Urinary bladder (tissue), 4 donors: ENCODE results near the gene FOXN1. TPM values are rescaled to one million over a fixed set of nuclear protein-coding genes. Genes with fewer than 3 reads are reported as not detected.

Experiments used
- DNase-seq: peaks from one replicate; pipeline ENCODE4 v3.0.0-alpha.2; 2015; ENCODE audit errors: extremely low spot score
- H3K27ac ChIP-seq: one replicate; pipeline ENCODE4 v1.5.1; 2013; ENCODE audit warnings: low read depth, mild to moderate bottlenecking, moderate library complexity
- H3K36me3 ChIP-seq: one replicate; pipeline ENCODE4 v1.6.1; 2013; ENCODE audit warnings: mild to moderate bottlenecking, moderate library complexity; ENCODE audit not compliant: insufficient read depth
- H3K4me1 ChIP-seq: one replicate; pipeline ENCODE4 v1.6.1; 2013; ENCODE audit warnings: mild to moderate bottlenecking, moderate library complexity; ENCODE audit not compliant: insufficient read depth
- H3K4me3 ChIP-seq: one replicate; pipeline ENCODE4 v1.5.1; 2013; ENCODE audit warnings: low read depth, low read length
- WGBS: extraction: QIAGEN DNeasy Blood & Tissue Kit; methylation state at CpG from one replicate; pipeline ENCODE4 v1.1.7; 2013; 5-methylcytosine and 5-hydroxymethylcytosine counted together
- polyA plus RNA-seq: library from polyadenylated mRNA; stranded (reverse); fragments of 200-250 nt; gene quantifications from one replicate; pipeline ENCODE4 v1.2.3, GENCODE V29; 2013
- total RNA-seq: library from RNA; depleted of rRNA; stranded (reverse); fragments of >200 nt; gene quantifications from one replicate; pipeline ENCODE4 v1.2.3, GENCODE V29; 2014
- donor health status: healthy with polysubstance abuse.
- donor health status: healthy.

The FOXN1 gene
- total and polyA plus RNA-seq, 2 donors = 0.11 to 0.13 TPM

DNA sequence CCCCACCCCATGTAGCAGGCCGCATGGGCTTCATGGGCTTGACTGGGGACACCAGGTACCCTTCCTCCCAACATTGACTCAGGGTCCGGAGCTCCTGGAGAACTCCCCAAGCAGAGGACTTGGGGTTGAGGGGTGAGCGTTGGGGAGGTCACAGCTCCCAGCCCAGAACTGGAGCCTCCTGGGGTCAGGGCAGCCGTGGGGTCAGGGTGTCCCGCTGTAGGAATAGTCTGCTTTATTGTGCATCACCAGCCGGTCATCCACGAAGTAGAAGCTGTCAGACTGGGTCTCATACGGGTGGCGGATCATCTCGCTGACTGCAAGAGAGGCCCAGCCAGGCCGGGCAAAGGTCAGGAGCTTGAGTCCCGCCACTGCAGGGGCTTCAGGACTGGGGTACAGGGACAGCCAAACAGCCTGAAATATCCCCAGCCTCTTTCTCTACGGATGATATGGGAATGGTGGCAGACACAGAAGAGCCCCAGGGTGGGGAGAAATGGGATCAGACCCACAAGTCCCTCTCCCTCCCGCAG, 41.0 kb downstream of the FOXN1 start:
- no peak overlapping the region for H3K4me3 ChIP-seq
- no peak for DNase-seq
- no peaks in the 10 kb centered on the region for H3K4me1 ChIP-seq
- no peaks in the 10 kb centered on the region for H3K36me3 ChIP-seq
- 90% methylated on average over 14 of the region's 14 CpGs for WGBS
- no peak overlapping the region for H3K27ac ChIP-seq

DNA sequence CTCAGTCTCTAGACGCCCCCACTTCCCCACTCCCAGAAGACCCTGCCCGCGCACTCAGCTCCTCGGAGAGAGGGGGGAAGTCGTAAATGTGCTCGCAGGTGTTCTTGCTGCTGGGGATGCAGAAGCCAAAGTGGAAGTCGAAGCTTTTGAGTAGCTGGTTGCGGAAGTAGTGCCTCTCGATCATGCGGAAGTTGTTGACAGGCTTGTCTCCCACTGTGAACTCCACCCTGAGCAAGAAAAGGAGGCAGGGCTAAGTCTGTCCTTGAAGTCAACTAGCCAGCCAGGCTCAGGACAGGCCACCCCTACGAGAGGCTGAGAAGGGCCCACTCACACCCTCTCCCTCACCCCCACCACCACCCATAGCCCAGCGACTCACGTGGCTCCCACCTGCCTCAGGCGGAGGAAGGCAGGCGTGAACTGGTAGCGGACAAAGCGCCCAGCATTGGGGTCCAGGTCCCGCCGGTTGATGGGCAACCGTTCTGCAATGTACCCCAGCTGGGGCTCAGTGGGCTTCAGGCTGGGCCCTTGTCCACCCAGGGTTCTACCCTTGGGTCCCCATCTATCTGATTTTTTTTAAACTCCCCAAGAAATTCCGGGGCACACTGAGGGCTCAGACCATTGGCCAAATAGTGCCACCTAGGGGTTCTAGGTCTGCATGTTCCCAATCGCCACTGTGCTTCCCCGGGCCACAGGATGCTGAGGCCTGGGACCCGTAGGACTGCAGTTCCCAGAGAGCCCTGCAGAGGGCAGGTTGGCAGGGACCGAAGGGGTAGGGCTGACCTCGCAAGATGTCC, 41.7 kb downstream of the FOXN1 start:
- 69% methylated on average over 26 of the region's 26 CpGs for WGBS
- DNase-seq = no peak

DNA sequence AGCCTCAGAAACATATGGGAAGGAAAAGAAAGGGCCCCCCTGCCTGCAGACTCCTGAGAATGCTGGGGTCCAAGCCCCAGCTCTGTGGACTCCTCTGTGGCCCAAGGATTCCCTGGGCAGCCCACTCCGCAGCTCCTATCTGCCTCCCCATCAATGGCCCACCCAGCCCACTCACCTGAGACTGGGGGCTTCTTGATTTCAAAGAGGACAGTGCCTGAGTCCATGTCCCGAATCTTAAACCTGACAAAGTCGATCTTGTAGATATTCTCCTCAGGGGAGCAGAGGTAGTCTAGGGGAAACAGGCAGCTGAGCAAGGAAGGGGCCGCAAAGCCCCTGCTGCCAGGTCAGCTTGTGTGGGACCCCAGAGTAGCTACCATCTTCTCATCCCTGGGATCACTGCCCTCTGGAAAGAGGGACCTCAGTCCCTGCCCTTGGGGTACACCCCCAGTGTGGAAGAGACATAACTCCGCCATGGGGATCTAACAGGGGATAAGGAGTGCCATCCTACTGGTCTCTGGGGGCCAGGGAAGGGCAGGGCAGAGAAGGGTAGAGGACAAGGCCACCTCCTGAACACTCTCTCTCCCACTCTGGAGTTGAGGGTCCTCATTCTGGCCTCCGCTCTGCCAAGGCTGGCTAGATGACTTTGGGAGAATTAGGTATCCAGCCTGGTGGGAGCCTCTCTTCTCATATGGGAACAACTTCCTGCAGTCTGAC, 42.4 kb downstream of the FOXN1 start:
- Histone ChIP-seq H3K27ac (no peak overlapping the region), H3K4me3 (no peak overlapping the region), H3K4me1 (no peaks in the 10 kb centered on the region), H3K36me3 (no peaks in the 10 kb centered on the region)
- no peak for DNase-seq
- WGBS = 88% methylated on average over 6 of the region's 6 CpGs

More for the DNA sequence above, 41.7 kb downstream of the FOXN1 start:
- no peak overlapping the region for H3K27ac ChIP-seq
- no peaks in the 10 kb centered on the region for H3K4me1 ChIP-seq
- H3K36me3 ChIP-seq = no peaks in the 10 kb centered on the region
- no peak overlapping the region for H3K4me3 ChIP-seq

DNA sequence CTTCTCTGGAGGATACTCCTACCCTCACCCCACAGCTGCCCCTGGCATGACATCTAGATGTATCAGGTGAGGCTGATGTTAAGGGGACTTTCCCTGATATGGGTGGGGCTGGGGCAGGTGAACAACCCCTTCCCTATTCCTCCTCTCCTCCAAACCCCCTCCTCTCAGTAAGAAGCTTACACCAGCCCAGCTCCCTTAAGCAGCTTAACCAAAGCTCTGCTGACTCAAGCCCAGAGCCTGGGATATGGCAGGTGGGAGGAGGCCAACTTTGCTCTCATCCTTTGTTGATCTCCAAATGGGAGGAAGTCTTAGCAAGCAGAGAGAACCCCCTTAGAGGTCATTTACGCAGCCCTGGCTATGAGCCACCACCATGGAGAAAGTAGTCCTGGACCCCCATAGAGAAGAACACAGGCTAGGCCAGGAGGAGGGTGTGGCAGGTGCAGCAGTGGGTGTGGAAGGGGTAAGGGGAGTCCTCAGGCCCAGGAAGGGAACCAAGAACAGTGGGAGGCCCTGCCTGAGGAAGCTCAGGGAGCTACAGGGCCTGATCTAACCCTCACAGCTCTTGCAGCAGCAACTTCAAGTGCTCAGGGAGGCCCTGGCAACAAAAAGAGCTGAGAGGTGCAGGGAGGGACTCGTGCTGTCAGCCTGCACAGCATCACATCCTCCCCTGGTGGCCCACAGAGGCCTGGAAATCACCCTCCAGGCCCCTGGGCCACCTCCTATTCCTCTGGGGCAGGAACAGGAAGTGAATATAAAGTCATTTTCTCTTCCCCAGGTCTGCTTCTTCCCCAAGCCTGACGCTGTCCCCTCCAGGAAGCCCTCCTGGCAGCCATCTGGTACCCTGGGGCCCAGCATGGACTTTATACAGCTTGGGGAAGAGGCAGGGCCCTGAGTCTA, 43.3 kb downstream of the FOXN1 start:
- Histone ChIP-seq H3K27ac (no peak overlapping the region), H3K36me3 (no peaks in the 10 kb centered on the region), H3K4me1 (no peaks in the 10 kb centered on the region), H3K4me3 (no peak overlapping the region)
- no peak for DNase-seq
- 87% methylated on average over 3 of the region's 3 CpGs for WGBS

DNA sequence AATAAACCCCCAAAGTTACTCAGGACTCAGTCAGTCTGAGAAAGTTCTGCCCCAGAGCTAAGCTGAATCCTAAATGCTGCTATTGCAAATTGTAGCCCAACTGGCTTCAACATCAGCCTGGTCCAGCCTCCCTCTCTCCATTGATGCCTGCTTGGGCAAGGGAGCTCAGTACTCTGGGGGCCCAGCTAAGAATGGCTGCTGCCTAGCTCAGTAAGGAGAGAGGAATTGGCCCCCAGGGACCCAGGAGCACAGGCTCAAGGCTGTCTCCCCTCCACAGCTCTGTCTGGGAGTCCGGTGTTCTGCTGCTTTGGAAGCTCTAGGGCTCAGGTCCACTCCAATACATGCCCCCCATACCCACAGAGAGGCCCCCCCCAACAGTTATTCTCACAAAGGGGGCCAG, 44.7 kb downstream of the FOXN1 start:
- no peaks in the 10 kb centered on the region for H3K4me1 ChIP-seq
- no peak overlapping the region for H3K27ac ChIP-seq
- no peaks in the 10 kb centered on the region for H3K36me3 ChIP-seq
- 91% methylated on average over 1 of the region's 1 CpG for WGBS
- no peak overlapping the region for H3K4me3 ChIP-seq
- no peak for DNase-seq

DNA sequence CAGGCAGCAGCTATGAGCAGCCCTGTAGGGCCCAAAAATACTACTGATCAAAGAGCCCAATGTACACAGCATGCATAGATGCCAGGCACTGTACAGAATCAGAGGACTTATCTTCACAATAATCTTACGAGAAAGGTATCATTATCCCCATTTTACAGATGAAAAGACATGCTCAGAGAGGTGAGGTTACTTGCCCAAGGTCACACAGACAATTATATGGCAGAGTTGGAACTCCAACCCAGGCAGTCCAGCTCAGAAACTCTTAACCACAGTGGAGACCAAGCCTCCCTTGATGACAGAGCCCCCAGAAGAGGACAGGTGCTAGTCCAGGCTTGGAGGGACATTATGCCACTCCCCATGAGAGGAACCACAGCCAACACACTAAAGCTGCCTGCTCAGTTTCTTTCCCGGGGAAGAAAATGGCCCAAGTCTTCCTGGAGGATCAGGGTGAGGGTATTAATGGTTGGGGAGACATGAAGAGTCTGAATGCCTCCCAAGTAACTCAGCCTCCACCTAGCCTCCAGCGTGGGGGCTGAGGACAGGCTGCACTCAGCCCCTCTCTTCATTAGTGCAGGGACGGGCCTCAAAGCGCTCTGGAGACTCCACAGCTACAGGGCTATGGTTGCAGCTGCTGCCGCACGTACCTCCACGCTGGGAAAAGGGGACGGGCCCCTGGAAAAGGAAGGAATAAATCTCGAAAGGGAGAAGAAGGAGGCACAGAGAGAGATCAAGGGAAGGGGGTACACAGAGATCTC, 45.5 kb downstream of the FOXN1 start:
- Histone ChIP-seq H3K4me3 (peak overlapping the region; percentile 73), H3K4me1 (no peaks in the 10 kb centered on the region), H3K27ac (no peak overlapping the region), H3K36me3 (peaks cover 3% of the 10 kb centered on the region)
- no peak for DNase-seq
- 14% methylated on average over 10 of the region's 10 CpGs for WGBS

DNA sequence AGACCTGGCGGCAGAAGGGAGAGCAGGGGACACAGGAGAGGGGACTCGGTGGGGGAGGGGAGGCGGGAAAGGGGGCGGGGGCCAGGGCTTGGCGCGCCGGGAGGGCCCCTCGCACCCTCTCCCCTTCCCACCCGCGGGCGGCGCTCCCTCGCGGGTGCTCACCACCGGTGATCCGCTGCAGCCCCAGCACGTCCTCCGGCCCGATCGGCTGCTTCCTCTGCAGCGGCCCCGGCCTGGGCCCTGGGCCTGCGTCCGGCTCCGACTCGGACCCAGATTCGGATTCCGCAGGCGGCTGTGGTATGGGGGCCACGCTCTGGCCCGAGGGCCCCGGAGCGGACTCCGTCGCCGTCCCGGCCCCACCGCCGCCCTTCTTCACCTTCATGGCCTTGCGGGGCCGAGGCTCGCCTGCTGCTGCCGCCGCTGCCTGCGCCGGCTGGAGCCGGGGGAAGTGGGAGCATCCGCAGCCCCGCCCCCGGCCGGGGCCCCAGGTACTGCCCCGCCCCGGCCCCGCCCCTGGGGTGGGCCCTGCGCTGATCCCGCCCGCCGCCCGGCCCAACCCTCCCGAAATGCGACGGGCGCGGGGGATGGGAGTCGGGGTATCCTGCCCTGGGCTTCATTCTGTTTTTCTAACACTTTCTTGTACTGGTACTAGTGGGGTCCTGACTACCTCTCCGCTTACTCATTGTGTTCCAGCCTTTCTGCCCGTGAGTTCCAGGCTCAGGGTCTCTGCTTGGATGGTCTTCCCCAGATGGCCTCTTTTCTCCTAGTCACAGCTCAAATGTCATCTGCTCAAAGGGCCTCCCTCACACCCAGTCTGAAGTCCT, 46.2 kb downstream of the FOXN1 start, which contains the start of gene UNC119:
TSS of gene UNC119 (minus strand) at position 449 of the 824 bp plus-strand sequence. CDS start at position 382, 67 bp downstream.
- 2% methylated on average over 65 of the region's 67 CpGs for WGBS
- no peaks in the 10 kb centered on the region for H3K4me1 ChIP-seq
- DNase-seq = no peak

DNA sequence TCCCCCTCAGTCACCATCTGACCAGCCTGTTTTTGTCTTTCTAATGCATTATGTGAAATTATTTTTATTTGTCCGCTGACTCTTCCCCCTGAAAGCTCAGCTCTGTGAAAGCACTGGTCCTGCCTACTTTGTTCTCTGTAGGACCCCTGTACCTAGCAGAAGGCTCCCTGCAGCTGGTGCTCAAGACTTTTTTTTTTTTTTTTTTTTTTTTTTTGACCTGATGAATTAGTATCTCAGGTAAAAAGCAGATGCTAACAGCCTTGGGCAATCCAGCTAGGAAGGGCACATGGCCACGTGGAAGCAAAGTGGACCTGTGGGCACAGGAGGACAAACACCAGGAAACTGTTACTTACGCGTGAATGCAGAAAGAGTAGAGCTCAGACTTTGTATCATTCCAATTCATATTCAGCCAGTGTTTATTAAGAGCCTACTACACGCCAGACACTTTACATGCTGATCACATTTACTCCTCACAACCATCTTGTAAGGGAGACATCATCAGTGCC, 46.9 kb downstream of the FOXN1 start:
- Histone ChIP-seq H3K36me3 (peaks cover 3% of the 10 kb centered on the region), H3K4me3 (no peak overlapping the region), H3K4me1 (no peaks in the 10 kb centered on the region), H3K27ac (no peak overlapping the region)
- DNase-seq = no peak
- 92% methylated on average over 5 of the region's 5 CpGs for WGBS

More for the DNA sequence above, 46.2 kb downstream of the FOXN1 start, which contains the start of gene UNC119:
- peak within 1 kb of the TSS; percentile 73 for H3K4me3 ChIP-seq
- H3K36me3 ChIP-seq = peaks cover 3% of the 10 kb centered on the region
- no peak within 1 kb of the TSS for H3K27ac ChIP-seq

DNA sequence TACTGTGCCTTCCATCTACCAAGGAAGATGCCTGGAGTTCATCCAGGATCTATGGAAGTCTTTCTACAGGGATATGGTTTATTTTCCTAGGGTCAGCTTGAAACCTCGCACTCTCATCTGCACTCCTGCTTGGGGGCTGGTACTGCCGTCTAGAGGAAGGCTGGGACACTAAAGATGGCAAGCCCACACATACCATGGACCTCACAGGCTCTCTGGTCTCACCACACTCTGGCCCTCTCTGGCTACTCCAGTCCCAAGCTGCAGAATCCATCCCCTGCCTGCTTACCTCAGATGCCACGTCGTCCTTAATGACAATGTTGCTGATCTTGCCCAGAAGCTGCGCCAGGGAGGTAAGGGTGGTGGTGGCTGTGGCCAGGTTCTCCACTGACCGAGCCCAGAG, 48.4 kb downstream of the FOXN1 start:
- peaks cover 3% of the 10 kb centered on the region for H3K36me3 ChIP-seq
- H3K4me3 ChIP-seq = no peak overlapping the region
- no peaks in the 10 kb centered on the region for H3K4me1 ChIP-seq
- no peak for DNase-seq
- WGBS = 94% methylated on average over 6 of the region's 6 CpGs
- no peak overlapping the region for H3K27ac ChIP-seq

DNA sequence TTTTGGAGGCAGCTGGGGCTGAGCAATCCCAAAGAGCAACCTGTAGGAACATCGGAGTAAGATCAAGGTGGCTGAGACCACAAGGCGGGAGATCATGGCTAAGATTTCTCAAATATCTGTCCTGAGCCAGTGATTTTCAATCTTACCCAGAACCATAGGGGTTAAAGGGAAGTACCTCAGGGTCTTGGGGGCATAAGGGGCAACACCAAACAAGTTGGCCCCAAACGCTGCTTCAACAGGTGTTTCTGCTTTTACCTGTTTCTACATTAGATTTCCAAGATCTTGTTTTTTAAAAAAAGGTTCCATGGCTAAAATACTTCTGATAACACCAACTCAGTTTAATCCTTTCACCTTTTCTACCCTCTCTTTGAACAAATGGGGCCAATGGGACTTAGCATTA, 48.9 kb downstream of the FOXN1 start:
- H3K36me3 ChIP-seq = peaks cover 3% of the 10 kb centered on the region
- DNase-seq = no peak
- H3K4me3 ChIP-seq = no peak overlapping the region
- H3K4me1 ChIP-seq = no peaks in the 10 kb centered on the region
- no peak overlapping the region for H3K27ac ChIP-seq
- 95% methylated on average over 3 of the region's 3 CpGs for WGBS

DNA sequence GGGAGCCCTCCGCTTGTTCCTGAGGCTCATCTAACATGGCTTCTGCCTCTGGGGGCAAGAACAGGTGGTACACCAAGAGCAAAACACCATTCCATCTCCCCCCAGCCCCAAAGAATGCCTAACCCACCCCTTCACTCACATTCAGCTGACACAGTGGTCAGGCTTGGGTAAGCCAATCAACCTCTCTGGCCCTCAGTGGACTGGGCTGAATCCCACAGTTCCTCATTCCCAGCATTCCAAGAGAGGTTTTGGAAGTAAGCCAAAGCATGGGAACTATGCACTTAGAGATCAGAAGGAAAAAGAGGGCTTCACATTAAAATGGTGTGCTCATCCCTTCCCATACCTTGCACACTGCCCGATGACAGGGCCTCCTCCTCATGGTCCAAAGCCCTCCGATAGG, 57.3 kb downstream of the FOXN1 start:
- Histone ChIP-seq H3K4me3 (no peak overlapping the region), H3K27ac (no peak overlapping the region), H3K4me1 (no peaks in the 10 kb centered on the region), H3K36me3 (peaks cover 4% of the 10 kb centered on the region)
- DNase-seq = no peak
- WGBS = 72% methylated on average over 3 of the region's 3 CpGs

DNA sequence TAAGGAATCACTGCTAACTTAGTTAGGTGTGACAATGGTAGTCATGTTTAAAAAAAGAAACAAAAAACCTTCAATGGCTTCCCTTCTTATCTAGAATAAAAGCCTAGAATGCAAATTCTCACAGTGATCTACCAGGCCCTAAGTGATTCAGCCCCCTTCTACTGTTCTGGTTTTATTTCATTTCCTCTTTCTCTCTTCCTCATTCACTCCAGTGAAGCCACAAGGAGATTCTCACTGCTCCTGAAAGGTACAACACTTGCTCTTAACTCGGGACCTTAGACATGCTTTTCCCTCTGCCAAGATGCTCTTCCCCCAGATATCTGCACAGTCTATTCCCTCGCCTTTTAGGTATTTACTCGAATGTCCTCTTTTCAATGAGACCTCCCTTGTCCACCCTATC, 61.5 kb downstream of the FOXN1 start:
- WGBS = 87% methylated on average over 3 of the region's 3 CpGs
- Histone ChIP-seq H3K4me3 (no peak overlapping the region), H3K4me1 (no peaks in the 10 kb centered on the region), H3K27ac (no peak overlapping the region), H3K36me3 (peaks cover 2% of the 10 kb centered on the region)
- DNase-seq = no peak
